Endothelial cell of umbilical vein (primary cell): ENCODE results near the gene FIGNL2. TPM values are rescaled to one million over a fixed set of nuclear protein-coding genes. Genes with fewer than 3 reads are reported as not detected.

Experiments
- BruUV-seq: library from RNA; stranded (reverse); fragments of 400-500 nt; replicated peaks from 2 replicates; lab custom pipeline; 2021; lab: Mats Ljungman, UMichigan
- CTCF ChIA-PET: fragments of 300-600, 350-600 bp; sonication (Branson Sonifier 250); formaldehyde crosslinking; loops from one replicate; lab custom pipeline; 2021; ENCODE audit warnings: antibody characterized with exemption, inconsistent platforms; lab: Charles Lee
- POLR2A ChIA-PET: fragments of 300-600, 350-600 bp; sonication (Branson Sonifier 250); formaldehyde crosslinking; loops from one replicate; lab custom pipeline; 2021; ENCODE audit warnings: antibody characterized with exemption, inconsistent platforms; lab: Charles Lee
- DNase-seq: peaks from one replicate; pipeline ENCODE4 v3.0.0-alpha.2; 2011; ENCODE audit warnings: low read depth, low spot score
- FAIRE-seq: peaks from 2 replicates; lab custom pipeline; 2011; peaks lifted over from hg19 to GRCh38; lab: Jason Lieb, UNC
- H2AFZ ChIP-seq: 2 replicates; pipeline ENCODE4 v1.6.0; 2012; ENCODE audit warnings: low read depth, low read length, control low read depth, inconsistent platforms
- H3K27ac ChIP-seq: 2 replicates; pipeline ENCODE4 v1.5.1; 2011; ENCODE audit warnings: low read depth, mild to moderate bottlenecking, control low read depth, low read length, moderate library complexity; ENCODE audit not compliant: insufficient read depth
- H3K27me3 ChIP-seq, 2 experiments: 2 replicates each; pipeline versions ENCODE4 v1.6.0 to v1.6.1; 2011; ENCODE audit warnings: low read length in 2 of 2, mixed read lengths in 1 of 2; ENCODE audit not compliant: control insufficient read depth in 2 of 2, insufficient read depth in 2 of 2
- H3K36me3 ChIP-seq, 2 experiments: 2 replicates in 1 of 2; 3 replicates in 1 of 2; pipeline ENCODE4 v1.5.1; 2011; ENCODE audit warnings: low read length in 2 of 2, mild to moderate bottlenecking in 1 of 2, moderate library complexity in 1 of 2; ENCODE audit not compliant: control insufficient read depth in 2 of 2, insufficient read depth in 2 of 2; ENCODE audit errors: extremely low read depth in 1 of 2
- H3K4me1 ChIP-seq: 3 replicates; pipeline ENCODE4 v1.5.1; 2011; ENCODE audit warnings: mild to moderate bottlenecking, low read length; ENCODE audit not compliant: control insufficient read depth, insufficient read depth; ENCODE audit errors: extremely low read depth
- H3K4me2 ChIP-seq: 2 replicates; pipeline ENCODE4 v1.6.1; 2011; ENCODE audit warnings: low read length, control low read depth, mixed read lengths; ENCODE audit not compliant: insufficient read depth
- H3K4me3 ChIP-seq, 3 experiments: fragments of 200-600 bp in 1 of 3; sonication (generic), shearing (Covaris generic) in 1 of 3; replicated peaks in 1 of 3; 2 replicates each; pipeline ENCODE4 v1.5.1; 2011 to 2016; ENCODE audit warnings: control low read depth in 3 of 3, low read length in 3 of 3, mild to moderate bottlenecking in 2 of 3, inconsistent platforms in 1 of 3, low read depth in 1 of 3, moderate library complexity in 1 of 3; ENCODE audit not compliant: insufficient read depth in 1 of 3
- H3K79me2 ChIP-seq: 2 replicates; pipeline ENCODE4 v1.6.0; 2012; ENCODE audit warnings: low read length, inconsistent platforms; ENCODE audit not compliant: control insufficient read depth, insufficient read depth
- H3K9ac ChIP-seq: replicated peaks from 2 replicates; pipeline ENCODE3; 2011; ENCODE audit warnings: low read length, control low read depth; ENCODE audit not compliant: insufficient read depth; ENCODE audit errors: extremely low read depth
- H3K9me1 ChIP-seq: replicated peaks from 3 replicates; pipeline ENCODE4 v1.6.0; 2011; ENCODE audit warnings: mild to moderate bottlenecking, low read length; ENCODE audit not compliant: control insufficient read depth, insufficient read depth; ENCODE audit errors: extremely low read depth
- H3K9me3 ChIP-seq: replicated peaks from 2 replicates; pipeline ENCODE4 v1.5.1; 2012; ENCODE audit warnings: low read length, inconsistent platforms; ENCODE audit not compliant: control insufficient read depth, insufficient read depth
- H4K20me1 ChIP-seq: replicated peaks from 2 replicates; pipeline ENCODE3; 2011; ENCODE audit warnings: mild to moderate bottlenecking, low read length; ENCODE audit not compliant: control insufficient read depth, insufficient read depth; ENCODE audit errors: extremely low read depth
- EZH2 ChIP-seq: IDR thresholded peaks from 2 replicates; pipeline ENCODE4 v1.6.1; 2012; ENCODE audit warnings: borderline replicate concordance, low read depth, mild to moderate bottlenecking, moderate library complexity, low read length, inconsistent platforms; ENCODE audit not compliant: severe bottlenecking
- FOS ChIP-seq: IDR thresholded peaks from 2 replicates; pipeline ENCODE4 v1.6.1; 2011; ENCODE audit warnings: mild to moderate bottlenecking, low read length, moderate library complexity, borderline replicate concordance; ENCODE audit not compliant: insufficient read depth
- GATA2 ChIP-seq: IDR thresholded peaks from 2 replicates; pipeline ENCODE4 v1.7.0; 2011; ENCODE audit warnings: low read depth, mild to moderate bottlenecking, moderate library complexity, mixed read lengths, low read length; ENCODE audit not compliant: insufficient read length, insufficient read depth
- JUN ChIP-seq: IDR thresholded peaks from 2 replicates; pipeline ENCODE4 v1.6.1; 2011; ENCODE audit warnings: borderline replicate concordance, low read depth; ENCODE audit not compliant: insufficient read length, insufficient read depth
- MYC ChIP-seq: IDR thresholded peaks from one replicate; pipeline ENCODE4 v1.6.1; 2011; ENCODE audit warnings: mild to moderate bottlenecking, low read depth, low read length
- POLR2A ChIP-seq: IDR thresholded peaks from 2 replicates; pipeline ENCODE4 v1.6.1; 2012; ENCODE audit warnings: low read depth, mild to moderate bottlenecking, control low read depth, low read length
- POLR2AphosphoS5 ChIP-seq: IDR thresholded peaks from 2 replicates; pipeline ENCODE4 v1.6.1; 2012; ENCODE audit warnings: low read depth, mild to moderate bottlenecking, control low read depth, low read length, moderate library complexity; ENCODE audit not compliant: insufficient read depth
- dilution Hi-C: fragments of 300-500 bp; cut with MboI; formaldehyde crosslinking; loops from one replicate; pipeline ENCODE4 v1.15.0; 2019; ENCODE audit warnings: low sequenced_read_pairs; ENCODE audit not compliant: extremely low pct_ligation_motif_present
- intact Hi-C: fragments of 100-400 bp; cut with micrococcal nuclease; formaldehyde crosslinking; loops from one replicate; pipeline ENCODE4 v1.10.0; 2022
- polyA plus RNA-seq, 4 experiments: library from polyadenylated mRNA; depleted of rRNA in 3 of 4; stranded (reverse) in 3 of 4; unstranded in 1 of 4; fragments of >200 nt; gene quantifications; 2 replicates each; pipeline versions ENCODE4 v1.2.1 to v1.2.3, GENCODE V29; 2011 to 2012; ENCODE audit warnings: missing spikeins in 1 of 4
- total RNA-seq: library from RNA; stranded (reverse); gene quantifications from 2 replicates; pipeline ENCODE4 v1.2.3, GENCODE V29; 2021
- TF ChIP-seq, protein P1 (sequence below), 2 donors: IDR thresholded peaks; 1 replicate in 1 of 2; 2 replicates in 1 of 2; pipeline ENCODE4 v1.5.1; 2011; ENCODE audit warnings: low read length in 2 of 2, mild to moderate bottlenecking in 2 of 2, moderate library complexity in 2 of 2, control low read depth in 1 of 2, inconsistent platforms in 1 of 2, low read depth in 1 of 2; ENCODE audit not compliant: insufficient read depth in 1 of 2; ENCODE audit errors: extremely low read depth in 1 of 2
- TF ChIP-seq, protein P2 (sequence below): IDR thresholded peaks from 2 replicates; pipeline ENCODE4 v1.6.1; 2011; ENCODE audit not compliant: insufficient read depth, insufficient read length

FIGNL2 gene
- total and polyA plus RNA-seq, 2 donors (not counting 3 experiments of a cell fraction or from before 2014, with no cell fraction given): 1.4 to 2.4 TPM

DNA sequence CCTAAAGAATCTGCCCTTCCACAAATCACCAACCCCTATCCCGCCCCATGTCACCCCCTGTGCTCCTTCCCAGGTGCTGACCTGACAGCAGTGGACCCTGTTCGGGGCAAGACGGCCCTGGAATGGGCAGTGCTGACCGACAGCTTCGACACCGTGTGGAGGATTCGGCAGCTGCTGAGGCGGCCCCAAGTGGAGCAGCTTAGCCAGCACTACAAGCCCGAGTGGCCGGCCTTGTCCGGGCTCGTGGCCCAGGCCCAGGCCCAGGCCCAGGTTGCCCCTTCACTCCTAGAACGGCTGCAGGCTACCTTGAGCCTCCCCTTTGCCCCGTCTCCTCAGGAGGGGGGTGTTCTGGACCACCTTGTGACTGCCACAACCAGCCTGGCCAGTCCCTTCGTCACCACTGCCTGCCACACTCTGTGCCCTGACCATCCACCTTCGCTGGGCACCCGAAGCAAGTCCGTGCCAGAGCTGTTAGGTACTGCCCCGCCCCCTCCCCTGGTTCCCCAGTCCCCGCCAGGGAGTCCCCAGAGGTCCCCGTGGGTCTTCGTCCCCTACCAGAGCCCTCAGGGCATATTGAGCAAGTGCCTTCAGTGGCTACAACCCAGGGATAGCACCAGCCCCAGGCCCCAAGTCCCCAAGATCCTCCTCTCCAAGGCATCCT lies 42.1 kb upstream of the FIGNL2 start:
- intact Hi-C loops (no loop called here), dilution Hi-C loops (no loop called here)
- POLR2A ChIA-PET: no interaction called here
- no TSS peak for BruUV-seq
- no peaks in the 10 kb centered on the region for H3K9me3 ChIP-seq
- CTCF ChIA-PET: interaction anchor here (1.0 to 6.1 kb wide), 5 partner anchors 21 to 135 kb away, joined by 4 to 55 read pairs (median 5); no protein-coding TSS in a partner anchor
- TF ChIP-seq EZH2 (no peak), FOS (no peak), POLR2AphosphoS5 (no peak), MYC (no peak), GATA2 (no peak), POLR2A (no peak), JUN (no peak)
- TF ChIP-seq, protein P1, sequence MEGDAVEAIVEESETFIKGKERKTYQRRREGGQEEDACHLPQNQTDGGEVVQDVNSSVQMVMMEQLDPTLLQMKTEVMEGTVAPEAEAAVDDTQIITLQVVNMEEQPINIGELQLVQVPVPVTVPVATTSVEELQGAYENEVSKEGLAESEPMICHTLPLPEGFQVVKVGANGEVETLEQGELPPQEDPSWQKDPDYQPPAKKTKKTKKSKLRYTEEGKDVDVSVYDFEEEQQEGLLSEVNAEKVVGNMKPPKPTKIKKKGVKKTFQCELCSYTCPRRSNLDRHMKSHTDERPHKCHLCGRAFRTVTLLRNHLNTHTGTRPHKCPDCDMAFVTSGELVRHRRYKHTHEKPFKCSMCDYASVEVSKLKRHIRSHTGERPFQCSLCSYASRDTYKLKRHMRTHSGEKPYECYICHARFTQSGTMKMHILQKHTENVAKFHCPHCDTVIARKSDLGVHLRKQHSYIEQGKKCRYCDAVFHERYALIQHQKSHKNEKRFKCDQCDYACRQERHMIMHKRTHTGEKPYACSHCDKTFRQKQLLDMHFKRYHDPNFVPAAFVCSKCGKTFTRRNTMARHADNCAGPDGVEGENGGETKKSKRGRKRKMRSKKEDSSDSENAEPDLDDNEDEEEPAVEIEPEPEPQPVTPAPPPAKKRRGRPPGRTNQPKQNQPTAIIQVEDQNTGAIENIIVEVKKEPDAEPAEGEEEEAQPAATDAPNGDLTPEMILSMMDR (IDR thresholded peaks at IDR 0.05; ENCODE audit: extremely low read depth in 1 of 2, insufficient read depth in 1 of 2, low read depth in 1 of 2, low read length in 2 of 2): no peak
- TF ChIP-seq, protein P2, sequence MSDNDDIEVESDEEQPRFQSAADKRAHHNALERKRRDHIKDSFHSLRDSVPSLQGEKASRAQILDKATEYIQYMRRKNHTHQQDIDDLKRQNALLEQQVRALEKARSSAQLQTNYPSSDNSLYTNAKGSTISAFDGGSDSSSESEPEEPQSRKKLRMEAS: no peak
- no peaks in the 10 kb centered on the region for H3K27me3 ChIP-seq
- DNase-seq (no peak), FAIRE-seq (no peak)
- no peak overlapping the region for H3K4me2 ChIP-seq
- H3K79me2 ChIP-seq: no peaks in the 10 kb centered on the region
- H3K4me3 ChIP-seq: no peak overlapping the region
- no peaks in the 10 kb centered on the region for H4K20me1 ChIP-seq
- no peaks in the 10 kb centered on the region for H3K36me3 ChIP-seq
- H3K4me1 ChIP-seq: peaks cover 33% of the 10 kb centered on the region
- H3K9ac ChIP-seq: no peak overlapping the region
- no peak overlapping the region for H2AFZ ChIP-seq
- H3K9me1 ChIP-seq: no peaks in the 10 kb centered on the region
- no peak overlapping the region for H3K27ac ChIP-seq
